Measurements from ENCODE around the gene SLC25A24. TPM values are rescaled to one million over a fixed set of nuclear protein-coding genes. Genes with fewer than 3 reads are reported as not detected.
"Not testable (repeated sequence)": the region's sequence is repeated elsewhere in the genome, so short reads cannot be mapped to it uniquely, and the experiment has no call there.

Gene SLC25A24
- total RNA-seq (2014; rRNA removed; shearing (Covaris generic)): 100 and 124 TPM in 2 replicates

- no peaks in the 10 kb centered on the region; the same call in 1 of the 2 replicates for H3K27me3 ChIP-seq (replicated peaks)
- peak; percentile 89 to 90 for DNase-seq (ENCODE audit: low read depth in 1 of 2, low spot score in 2 of 2)
- peak within 1 kb of the TSS; percentile 97 for H3K27ac ChIP-seq
- peaks cover 20% of the 10 kb centered on the region for H3K4me1 ChIP-seq (replicated peaks)
- peaks cover 54% of the 10 kb centered on the region for H3K36me3 ChIP-seq
- H3K4me3 ChIP-seq: peak within 1 kb of the TSS; percentile 96
- H3K9me3 ChIP-seq (replicated peaks): no peaks in the 10 kb centered on the region
These were observed at the start of gene SLC25A24 for GRCh38 chr1:108199781-108200686. Gene SLC25A24 (minus strand): TSS chr1:108200343. CDS start chr1:108200138, 205 bp downstream.

GRCh38 chr1:108243976-108244375, 43.8 kb upstream of the SLC25A24 start, which contains the start of gene NBPF4:
Gene NBPF4 (minus strand): TSS chr1:108244076. CDS start chr1:108243761, 315 bp downstream.
- not testable (repeated sequence) for H3K9me3 ChIP-seq (replicated peaks); H3K4me1 ChIP-seq (replicated peaks); H3K27me3 ChIP-seq (replicated peaks); H3K4me3 ChIP-seq; DNase-seq (ENCODE audit: low read depth in 1 of 2, low spot score in 2 of 2); H3K27ac ChIP-seq; H3K36me3 ChIP-seq

GRCh38 chr1:108239426-108239825, 39.3 kb upstream of the SLC25A24 start:
- not testable (repeated sequence) for H3K27ac ChIP-seq; H3K27me3 ChIP-seq (replicated peaks); H3K4me1 ChIP-seq (replicated peaks); H3K4me3 ChIP-seq; H3K36me3 ChIP-seq; DNase-seq (ENCODE audit: low read depth in 1 of 2, low spot score in 2 of 2); H3K9me3 ChIP-seq (replicated peaks)

- H3K4me3 ChIP-seq; DNase-seq (ENCODE audit: low read depth in 1 of 2, low spot score in 2 of 2); H3K27ac ChIP-seq; H3K4me1 ChIP-seq (replicated peaks); H3K9me3 ChIP-seq (replicated peaks); H3K27me3 ChIP-seq (replicated peaks); H3K36me3 ChIP-seq: not testable (repeated sequence)
These were observed 35.2 kb upstream of the SLC25A24 start for GRCh38 chr1:108235308-108235707.

- not testable (repeated sequence) for H3K9me3 ChIP-seq (replicated peaks); H3K4me1 ChIP-seq (replicated peaks); H3K27ac ChIP-seq; H3K36me3 ChIP-seq; DNase-seq (ENCODE audit: low read depth in 1 of 2, low spot score in 2 of 2); H3K27me3 ChIP-seq (replicated peaks); H3K4me3 ChIP-seq
These were observed 32.0 kb upstream of the SLC25A24 start for GRCh38 chr1:108232183-108232582.

- not testable (repeated sequence) for H3K27me3 ChIP-seq (replicated peaks); H3K9me3 ChIP-seq (replicated peaks); H3K36me3 ChIP-seq; H3K4me1 ChIP-seq (replicated peaks); DNase-seq (ENCODE audit: low read depth in 1 of 2, low spot score in 2 of 2); H3K4me3 ChIP-seq; H3K27ac ChIP-seq
These were observed 29.8 kb upstream of the SLC25A24 start for GRCh38 chr1:108229976-108230375.

- H3K36me3 ChIP-seq; DNase-seq (ENCODE audit: low read depth in 1 of 2, low spot score in 2 of 2); H3K27ac ChIP-seq; H3K4me1 ChIP-seq (replicated peaks); H3K4me3 ChIP-seq; H3K27me3 ChIP-seq (replicated peaks); H3K9me3 ChIP-seq (replicated peaks): not testable (repeated sequence)
These were observed 27.6 kb upstream of the SLC25A24 start for GRCh38 chr1:108227772-108228171.

- not testable (repeated sequence) for H3K36me3 ChIP-seq; H3K27ac ChIP-seq; DNase-seq (ENCODE audit: low read depth in 1 of 2, low spot score in 2 of 2); H3K4me3 ChIP-seq; H3K27me3 ChIP-seq (replicated peaks); H3K9me3 ChIP-seq (replicated peaks); H3K4me1 ChIP-seq (replicated peaks)
These were observed 26.7 kb upstream of the SLC25A24 start for GRCh38 chr1:108226855-108227254.

- H3K4me1 ChIP-seq (replicated peaks); H3K4me3 ChIP-seq; DNase-seq (ENCODE audit: low read depth in 1 of 2, low spot score in 2 of 2); H3K36me3 ChIP-seq; H3K27me3 ChIP-seq (replicated peaks); H3K27ac ChIP-seq; H3K9me3 ChIP-seq (replicated peaks): not testable (repeated sequence)
These were observed 23.1 kb upstream of the SLC25A24 start for GRCh38 chr1:108223226-108223625.

- not testable (repeated sequence) for H3K4me1 ChIP-seq (replicated peaks); H3K4me3 ChIP-seq; H3K36me3 ChIP-seq; H3K27me3 ChIP-seq (replicated peaks); H3K27ac ChIP-seq; DNase-seq (ENCODE audit: low read depth in 1 of 2, low spot score in 2 of 2); H3K9me3 ChIP-seq (replicated peaks)
These were observed 17.5 kb upstream of the SLC25A24 start for GRCh38 chr1:108217515-108218174.

GRCh38 chr1:108217007-108217406, 16.9 kb upstream of the SLC25A24 start:
- not testable (repeated sequence) for DNase-seq (ENCODE audit: low read depth in 1 of 2, low spot score in 2 of 2); H3K4me3 ChIP-seq

GRCh38 chr1:108216028-108216890, 16.1 kb upstream of the SLC25A24 start:
- DNase-seq (ENCODE audit: low read depth in 1 of 2, low spot score in 2 of 2); H3K4me1 ChIP-seq (replicated peaks); H3K27me3 ChIP-seq (replicated peaks); H3K9me3 ChIP-seq (replicated peaks); H3K27ac ChIP-seq; H3K4me3 ChIP-seq; H3K36me3 ChIP-seq: not testable (repeated sequence)

More at GRCh38 chr1:108217007-108217406, 16.9 kb upstream of the SLC25A24 start:
- H3K9me3 ChIP-seq (replicated peaks); H3K27me3 ChIP-seq (replicated peaks); H3K4me1 ChIP-seq (replicated peaks); H3K27ac ChIP-seq; H3K36me3 ChIP-seq: not testable (repeated sequence)

- H3K4me3 ChIP-seq; H3K36me3 ChIP-seq; H3K9me3 ChIP-seq (replicated peaks); H3K27ac ChIP-seq; H3K4me1 ChIP-seq (replicated peaks); DNase-seq (ENCODE audit: low read depth in 1 of 2, low spot score in 2 of 2): not testable (repeated sequence)
- H3K27me3 ChIP-seq (replicated peaks): peaks cover 11% of the 10 kb centered on the region
These were observed 14.7 kb upstream of the SLC25A24 start for GRCh38 chr1:108214641-108215465.

Data from SJSA1 (cell line).